SU-DHL-6 (cell line): ENCODE measurements around the gene HS6ST1.

Experiments
- H2AFZ ChIP-seq: fragments of 200-600 bp; sonication (generic); 2 replicates; pipeline ENCODE4 v1.6.1; 2014; ENCODE audit warnings: low read depth, mild to moderate bottlenecking, moderate library complexity, mixed read lengths, antibody characterized with exemption, low read length; ENCODE audit not compliant: severe bottlenecking
- H3F3A ChIP-seq: fragments of 200-600 bp; shearing (Covaris generic); 2 replicates; pipeline ENCODE4 v1.6.0; 2016; ENCODE audit warnings: antibody characterized with exemption, mild to moderate bottlenecking; ENCODE audit not compliant: insufficient read depth
- H3K27ac ChIP-seq: fragments of 200-600 bp; sonication (generic); 2 replicates; pipeline ENCODE4 v1.5.1; 2016; ENCODE audit warnings: low read depth, mild to moderate bottlenecking, low read length, moderate library complexity, mixed read lengths
- H3K27me3 ChIP-seq: fragments of 200-600 bp; sonication (generic), shearing (Covaris generic); 2 replicates; pipeline ENCODE4 v1.6.0; 2014; ENCODE audit warnings: mild to moderate bottlenecking, low read length
- H3K36me3 ChIP-seq: fragments of 200-600 bp; sonication (generic); 2 replicates; pipeline ENCODE4 v1.6.1; 2014; ENCODE audit warnings: mild to moderate bottlenecking, low read length, mixed read lengths
- H3K4me2 ChIP-seq: fragments of 300-600, 200-600 bp; shearing (Covaris generic), sonication (generic); 2 replicates; pipeline ENCODE4 v1.6.0; 2014; ENCODE audit warnings: low read length, low read depth, mild to moderate bottlenecking; ENCODE audit not compliant: poor library complexity, severe bottlenecking
- H3K4me3 ChIP-seq: fragments of 200-600 bp; sonication (generic); 2 replicates; pipeline ENCODE4 v1.5.1; 2014; ENCODE audit warnings: antibody characterized with exemption, low read length, mild to moderate bottlenecking, mixed read lengths; ENCODE audit not compliant: insufficient read depth, poor library complexity, severe bottlenecking
- H3K79me2 ChIP-seq: fragments of 200-600 bp; sonication (generic); 2 replicates; pipeline ENCODE4 v1.6.1; 2014; ENCODE audit warnings: mild to moderate bottlenecking, low read length, moderate library complexity; ENCODE audit not compliant: insufficient read depth
- H3K9ac ChIP-seq: fragments of 200-600 bp; sonication (generic); 2 replicates; pipeline ENCODE4 v1.7.0; 2014; ENCODE audit warnings: mild to moderate bottlenecking, low read length
- H3K9me2 ChIP-seq: fragments of 200-600 bp; sonication (generic); replicated peaks from 2 replicates; pipeline ENCODE4 v1.6.1; 2014; ENCODE audit warnings: low read length; ENCODE audit not compliant: insufficient read depth
- H3K9me3 ChIP-seq: fragments of 200-600 bp; sonication (generic); 2 replicates; pipeline ENCODE4 v1.6.1; 2014; ENCODE audit warnings: low read length, mixed read lengths; ENCODE audit not compliant: insufficient read depth
- H4K20me1 ChIP-seq: fragments of 200-600 bp; sonication (generic); 2 replicates; pipeline ENCODE4 v1.6.1; 2014; ENCODE audit warnings: low read depth, mild to moderate bottlenecking, antibody characterized with exemption, low read length, moderate library complexity, mixed read lengths
- EZH2phosphoT487 ChIP-seq: fragments of 200-600 bp; sonication (generic), shearing (Covaris generic); conservative IDR thresholded peaks from 2 replicates; pipeline ENCODE4 v1.6.1; 2018; ENCODE audit warnings: mild to moderate bottlenecking, antibody characterized with exemption, low read length, moderate library complexity, mixed read lengths
- TF ChIP-seq, protein P1 (sequence below): fragments of 200-600 bp; sonication (generic); IDR thresholded peaks from one replicate; pipeline ENCODE4 v1.5.1; 2017; ENCODE audit warnings: antibody characterized with exemption, mild to moderate bottlenecking, low read length, moderate library complexity; ENCODE audit not compliant: insufficient read depth, poor library complexity, severe bottlenecking

Gene HS6ST1

DNA sequence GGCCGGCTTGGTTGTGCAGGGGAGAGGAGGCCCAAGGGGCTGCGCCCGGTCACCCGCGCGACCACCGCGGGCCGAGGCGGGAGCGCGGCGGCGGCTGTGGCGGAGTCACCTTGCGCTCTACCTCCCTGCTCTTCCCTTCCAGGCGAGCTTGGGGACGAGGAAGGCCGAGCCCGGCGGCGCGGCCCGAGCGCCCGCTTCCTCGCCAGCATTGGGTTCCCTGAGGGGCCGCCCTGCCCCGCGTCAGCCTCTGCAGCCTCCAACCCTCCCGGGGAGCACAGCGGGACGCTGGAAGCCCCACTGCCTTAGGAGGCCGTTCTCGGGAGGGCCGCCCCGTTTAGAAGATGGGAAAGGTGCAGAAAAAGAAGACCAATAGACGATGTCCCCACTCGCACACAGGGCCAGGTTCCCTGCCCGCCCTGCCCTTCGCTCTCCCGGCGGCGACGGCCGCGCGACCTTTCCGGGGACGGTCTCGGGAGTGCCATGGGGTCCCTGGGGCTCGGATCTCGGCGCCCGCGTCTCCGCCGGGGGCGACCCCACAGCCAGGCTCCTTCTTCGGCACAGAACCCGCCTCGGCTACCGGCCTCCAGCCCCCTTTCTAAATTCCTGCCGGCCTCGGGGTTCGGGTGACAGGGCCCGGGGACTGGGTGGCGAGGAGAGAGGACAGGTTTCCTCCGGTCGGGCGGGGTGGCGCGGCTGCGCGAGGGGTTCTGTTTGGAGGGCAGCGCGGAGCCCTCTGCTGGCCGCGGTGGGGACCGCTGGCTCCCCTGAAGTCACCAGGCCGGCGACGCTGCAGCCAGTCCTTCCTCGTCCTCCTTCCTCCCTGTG is 85.5 kb downstream of the HS6ST1 start:
- Histone ChIP-seq H3K9me3 (no peaks in the 10 kb centered on the region), H3K27me3 (no peaks in the 10 kb centered on the region), H3K9me2 (no peaks in the 10 kb centered on the region), H3K9ac (peak overlapping the region; percentile 64), H3K79me2 (no peaks in the 10 kb centered on the region), H4K20me1 (no peaks in the 10 kb centered on the region), H3K4me3 (peak overlapping the region; percentile 55), H3K4me2 (peak overlapping the region; percentile 73), H3K27ac (no peak overlapping the region), H3F3A (no peaks in the 10 kb centered on the region), H3K36me3 (no peaks in the 10 kb centered on the region), H2AFZ (peak overlapping the region; percentile 97)
- TF ChIP-seq, protein P1, sequence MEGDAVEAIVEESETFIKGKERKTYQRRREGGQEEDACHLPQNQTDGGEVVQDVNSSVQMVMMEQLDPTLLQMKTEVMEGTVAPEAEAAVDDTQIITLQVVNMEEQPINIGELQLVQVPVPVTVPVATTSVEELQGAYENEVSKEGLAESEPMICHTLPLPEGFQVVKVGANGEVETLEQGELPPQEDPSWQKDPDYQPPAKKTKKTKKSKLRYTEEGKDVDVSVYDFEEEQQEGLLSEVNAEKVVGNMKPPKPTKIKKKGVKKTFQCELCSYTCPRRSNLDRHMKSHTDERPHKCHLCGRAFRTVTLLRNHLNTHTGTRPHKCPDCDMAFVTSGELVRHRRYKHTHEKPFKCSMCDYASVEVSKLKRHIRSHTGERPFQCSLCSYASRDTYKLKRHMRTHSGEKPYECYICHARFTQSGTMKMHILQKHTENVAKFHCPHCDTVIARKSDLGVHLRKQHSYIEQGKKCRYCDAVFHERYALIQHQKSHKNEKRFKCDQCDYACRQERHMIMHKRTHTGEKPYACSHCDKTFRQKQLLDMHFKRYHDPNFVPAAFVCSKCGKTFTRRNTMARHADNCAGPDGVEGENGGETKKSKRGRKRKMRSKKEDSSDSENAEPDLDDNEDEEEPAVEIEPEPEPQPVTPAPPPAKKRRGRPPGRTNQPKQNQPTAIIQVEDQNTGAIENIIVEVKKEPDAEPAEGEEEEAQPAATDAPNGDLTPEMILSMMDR = peak; percentile 67
- TF ChIP-seq EZH2phosphoT487 = no peak

DNA sequence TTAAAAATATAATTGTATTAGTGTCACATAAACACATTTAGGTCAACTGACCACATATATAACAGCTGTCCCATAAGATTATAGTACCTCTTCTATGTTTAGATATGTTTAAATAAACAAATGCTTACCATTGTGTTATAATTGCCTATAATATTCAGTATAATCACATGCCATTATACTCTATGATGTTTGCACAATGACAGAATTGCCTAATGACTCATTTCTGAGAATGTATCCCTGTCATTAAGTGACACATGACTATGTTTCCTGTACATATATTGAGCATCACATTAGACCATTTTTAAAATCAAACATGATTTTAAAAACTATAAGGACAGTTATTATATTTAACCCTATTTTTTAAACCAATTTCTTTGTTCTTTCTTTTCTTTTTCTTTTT is 89.8 kb downstream of the HS6ST1 start:
- Histone ChIP-seq H3K79me2 (no peaks in the 10 kb centered on the region), H3K27ac (no peak overlapping the region), H3K9ac (no peak overlapping the region), H3K36me3 (no peaks in the 10 kb centered on the region), H3K9me3 (no peaks in the 10 kb centered on the region), H3F3A (no peaks in the 10 kb centered on the region), H3K27me3 (no peaks in the 10 kb centered on the region), H3K9me2 (no peaks in the 10 kb centered on the region), H2AFZ (no peak overlapping the region), H4K20me1 (no peaks in the 10 kb centered on the region), H3K4me3 (no peak overlapping the region), H3K4me2 (no peak overlapping the region)
- TF ChIP-seq, protein P1 = no peak
- TF ChIP-seq EZH2phosphoT487 = no peak

DNA sequence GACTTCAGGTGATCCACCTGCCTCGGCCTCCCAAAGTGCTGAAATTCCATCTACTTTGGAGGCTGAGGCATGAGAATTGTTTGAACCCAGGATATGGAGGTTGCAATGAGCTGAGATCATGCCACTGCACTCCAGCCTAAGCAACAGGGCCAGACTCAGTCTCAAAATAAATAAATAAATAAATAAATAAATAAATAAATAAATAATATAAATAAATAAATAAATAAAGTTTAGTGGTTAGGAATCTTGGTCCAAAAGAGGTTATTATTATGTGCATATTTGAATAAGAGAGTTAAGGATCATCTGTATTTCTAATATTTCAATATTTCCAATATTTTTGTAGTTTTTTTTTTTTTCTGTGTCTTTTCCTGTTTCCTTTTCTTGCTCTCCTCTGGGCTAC is 90.8 kb downstream of the HS6ST1 start:
- Histone ChIP-seq H3K4me3 (no peak overlapping the region), H2AFZ (no peak overlapping the region)
- TF ChIP-seq, protein P1 = no peak

More for the DNA sequence above, 90.8 kb downstream of the HS6ST1 start:
- H3K4me2 ChIP-seq = no peak overlapping the region
- H3K27ac ChIP-seq = no peak overlapping the region
- no peaks in the 10 kb centered on the region for H3K27me3 ChIP-seq
- H3K36me3 ChIP-seq = no peaks in the 10 kb centered on the region
- no peaks in the 10 kb centered on the region for H3K9me2 ChIP-seq
- no peaks in the 10 kb centered on the region for H3K79me2 ChIP-seq
- H3F3A ChIP-seq = no peaks in the 10 kb centered on the region
- no peak overlapping the region for H3K9ac ChIP-seq
- H4K20me1 ChIP-seq = no peaks in the 10 kb centered on the region
- no peaks in the 10 kb centered on the region for H3K9me3 ChIP-seq
